ENCODE results near the gene C1GALT1. TPM values are rescaled to one million over a fixed set of nuclear protein-coding genes. Genes with fewer than 3 reads are reported as not detected.
"Not testable (repeated sequence)": the region's sequence is repeated elsewhere in the genome, so short reads cannot be mapped to it uniquely, and the experiment has no call there.

C1GALT1 gene
- total RNA-seq, 1 donor from 2014 or later: 11.0 TPM

- Histone ChIP-seq H3K4me1 (no peaks in the 10 kb centered on the region), H3K4me3 (no peak overlapping the region), H3K27me3 (no peaks in the 10 kb centered on the region), H3K27ac (no peak overlapping the region), H3K9me3 (no peaks in the 10 kb centered on the region), H3K36me3 (peaks cover 5 to 6% of the 10 kb centered on the region in 2 donors)
- DNase-seq (ENCODE audit: low spot score in 2 of 2): no peak
- TF ChIP-seq, protein P1, sequence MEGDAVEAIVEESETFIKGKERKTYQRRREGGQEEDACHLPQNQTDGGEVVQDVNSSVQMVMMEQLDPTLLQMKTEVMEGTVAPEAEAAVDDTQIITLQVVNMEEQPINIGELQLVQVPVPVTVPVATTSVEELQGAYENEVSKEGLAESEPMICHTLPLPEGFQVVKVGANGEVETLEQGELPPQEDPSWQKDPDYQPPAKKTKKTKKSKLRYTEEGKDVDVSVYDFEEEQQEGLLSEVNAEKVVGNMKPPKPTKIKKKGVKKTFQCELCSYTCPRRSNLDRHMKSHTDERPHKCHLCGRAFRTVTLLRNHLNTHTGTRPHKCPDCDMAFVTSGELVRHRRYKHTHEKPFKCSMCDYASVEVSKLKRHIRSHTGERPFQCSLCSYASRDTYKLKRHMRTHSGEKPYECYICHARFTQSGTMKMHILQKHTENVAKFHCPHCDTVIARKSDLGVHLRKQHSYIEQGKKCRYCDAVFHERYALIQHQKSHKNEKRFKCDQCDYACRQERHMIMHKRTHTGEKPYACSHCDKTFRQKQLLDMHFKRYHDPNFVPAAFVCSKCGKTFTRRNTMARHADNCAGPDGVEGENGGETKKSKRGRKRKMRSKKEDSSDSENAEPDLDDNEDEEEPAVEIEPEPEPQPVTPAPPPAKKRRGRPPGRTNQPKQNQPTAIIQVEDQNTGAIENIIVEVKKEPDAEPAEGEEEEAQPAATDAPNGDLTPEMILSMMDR (IDR thresholded peaks at IDR 0.05): no peak
- intact Hi-C loops (cut with DNase I): no loop called here
Measured at GRCh38 chr7:7237201-7237977, 55.0 kb downstream of the C1GALT1 start.

DNA sequence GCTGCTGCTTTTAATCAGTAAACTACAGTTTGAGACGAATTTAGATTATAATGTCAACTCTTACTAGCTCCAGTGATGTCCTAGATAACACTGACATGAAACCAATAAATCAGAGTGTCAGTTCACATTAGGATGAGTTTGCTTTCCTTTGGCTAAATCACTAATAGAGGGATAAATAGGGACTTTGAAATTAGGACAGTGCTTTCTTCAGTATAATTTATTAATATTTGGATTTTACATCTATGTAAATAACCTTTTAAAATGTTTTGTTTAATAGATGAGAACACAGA lies 55.6 kb downstream of the C1GALT1 start:
- DNase-seq (ENCODE audit: low spot score in 2 of 2): no peak
- TF ChIP-seq, protein P1 (IDR thresholded peaks at IDR 0.05): no peak
- H3K36me3 ChIP-seq: peaks cover 5 to 6% of the 10 kb centered on the region in 2 donors
- intact Hi-C loops (cut with DNase I): no loop called here
- H3K27ac ChIP-seq: no peak overlapping the region
- no peak overlapping the region for H3K4me3 ChIP-seq
- no peaks in the 10 kb centered on the region for H3K4me1 ChIP-seq
- no peaks in the 10 kb centered on the region for H3K27me3 ChIP-seq
- H3K9me3 ChIP-seq: no peaks in the 10 kb centered on the region

DNA sequence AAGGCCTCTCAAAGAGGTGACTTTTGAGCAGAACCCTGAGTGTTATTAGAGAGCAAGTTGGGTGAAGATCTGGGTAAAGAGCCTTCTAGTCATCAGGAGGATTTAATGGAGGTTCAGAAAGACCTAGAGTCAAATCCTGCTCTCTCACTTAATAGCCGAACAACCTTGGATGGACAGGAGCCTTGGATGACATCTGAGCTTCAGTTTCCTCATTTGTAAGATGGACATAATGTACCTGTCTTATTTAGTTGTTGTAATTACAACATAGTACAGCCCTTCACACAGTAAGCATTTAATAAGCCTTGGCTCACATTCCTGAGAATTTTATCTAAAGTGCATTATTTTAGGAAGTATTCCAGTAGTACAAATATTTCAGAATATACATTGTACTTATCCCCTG lies 57.0 kb downstream of the C1GALT1 start:
- DNase-seq (ENCODE audit: low spot score in 2 of 2): no peak
- no peak overlapping the region for H3K27ac ChIP-seq

GRCh38 chr7:7242899-7243298 lies 60.6 kb downstream of the C1GALT1 start:
- no peaks in the 10 kb centered on the region for H3K9me3 ChIP-seq
- H3K27me3 ChIP-seq: no peaks in the 10 kb centered on the region
- TF ChIP-seq, protein P1 (IDR thresholded peaks at IDR 0.05): no peak
- DNase-seq (ENCODE audit: low spot score in 2 of 2): no peak
- peaks cover 5 to 13% of the 10 kb centered on the region in 2 donors for H3K36me3 ChIP-seq
- intact Hi-C loops (cut with DNase I): no loop called here
- H3K27ac ChIP-seq: no peak overlapping the region
- no peak overlapping the region for H3K4me3 ChIP-seq
- H3K4me1 ChIP-seq: no peaks in the 10 kb centered on the region

More for the DNA sequence above, 57.0 kb downstream of the C1GALT1 start:
- peaks cover 5 to 8% of the 10 kb centered on the region in 2 donors for H3K36me3 ChIP-seq
- TF ChIP-seq, protein P1 (IDR thresholded peaks at IDR 0.05): no peak
- no peaks in the 10 kb centered on the region for H3K27me3 ChIP-seq
- intact Hi-C loops (cut with DNase I): no loop called here
- H3K4me1 ChIP-seq: no peaks in the 10 kb centered on the region
- no peaks in the 10 kb centered on the region for H3K9me3 ChIP-seq
- no peak overlapping the region for H3K4me3 ChIP-seq

GRCh38 chr7:7245233-7245632 lies 62.9 kb downstream of the C1GALT1 start:
- peaks cover 0 to 13% of the 10 kb centered on the region in 2 donors for H3K36me3 ChIP-seq
- intact Hi-C loops (cut with DNase I); DNase-seq (ENCODE audit: low spot score in 2 of 2); H3K27ac ChIP-seq; H3K27me3 ChIP-seq; H3K4me1 ChIP-seq; H3K4me3 ChIP-seq; H3K9me3 ChIP-seq: not testable (repeated sequence)

GRCh38 chr7:7246223-7246622 lies 63.9 kb downstream of the C1GALT1 start:
- Histone ChIP-seq H3K27me3 (no peaks in the 10 kb centered on the region), H3K36me3 (peaks cover 0 to 13% of the 10 kb centered on the region in 2 donors), H3K27ac (no peak overlapping the region), H3K9me3 (no peaks in the 10 kb centered on the region), H3K4me3 (no peak overlapping the region), H3K4me1 (no peaks in the 10 kb centered on the region)
- intact Hi-C loops (cut with DNase I): no loop called here
- no peak for DNase-seq (ENCODE audit: low spot score in 2 of 2)
- TF ChIP-seq, protein P1 (IDR thresholded peaks at IDR 0.05): no peak

Data from ascending aorta (tissue), 2 donors.